Right cardiac atrium (tissue), 5 donors: ENCODE results near the gene GIMAP7. TPM values are rescaled to one million over a fixed set of nuclear protein-coding genes. Genes with fewer than 3 reads are reported as not detected.
"Not testable (repeated sequence)": the region's sequence is repeated elsewhere in the genome, so short reads cannot be mapped to it uniquely, and the experiment has no call there.

ENCODE experiments used
- ATAC-seq, 2 donors: fragments of 200-7000 bp; cut with Tn5 transposase; one replicate each; pipeline versions ENCODE4 v1.8.0 to v1.9.1; 2020; ENCODE audit warnings: moderate library complexity in 2 of 2, mild to moderate bottlenecking in 1 of 2
- DNase-seq, 3 donors: peaks; one replicate each; pipeline ENCODE4 v3.0.0-alpha.2; 2020
- H3K27ac ChIP-seq: one replicate; pipeline ENCODE4 v1.5.1; 2013; ENCODE audit warnings: mild to moderate bottlenecking, low read length, control low read depth, moderate library complexity
- H3K27me3 ChIP-seq: one replicate; pipeline ENCODE4 v1.6.1; 2013; ENCODE audit not compliant: control insufficient read depth, insufficient read depth
- H3K4me1 ChIP-seq: one replicate; pipeline ENCODE4 v1.6.1; 2013; ENCODE audit warnings: low read length; ENCODE audit not compliant: control insufficient read depth, insufficient read depth
- H3K4me3 ChIP-seq: one replicate; pipeline ENCODE4 v1.5.1; 2013; ENCODE audit warnings: low read length, control low read depth
- H3K9me3 ChIP-seq: one replicate; pipeline ENCODE4 v1.6.1; 2013; ENCODE audit warnings: low read length; ENCODE audit not compliant: control insufficient read depth
- WGBS: extraction: QIAGEN DNeasy Blood & Tissue Kit; methylation state at CpG from one replicate; pipeline ENCODE4 v1.1.7; 2013; 5-methylcytosine and 5-hydroxymethylcytosine counted together
- intact Hi-C, 4 donors: fragments of 100-400 bp; cut with DNase I; formaldehyde crosslinking; loops; one replicate each; pipeline versions ENCODE4 v1.11.0 to v1.14.0; 2022 to 2023
- polyA plus RNA-seq: library from polyadenylated mRNA; stranded (reverse); fragments of 200-250 nt; gene quantifications from one replicate; pipeline ENCODE4 v1.2.3, GENCODE V29; 2013
- total RNA-seq, 4 donors: library from RNA; stranded (reverse); fragmentation: NEBNext Ultra II Directional; extraction: Animal tissue kit (Norgen Biotek cat#: 25700); gene quantifications; one replicate each; pipeline ENCODE4 v1.2.1, GENCODE V29; 2021
- donor health status: healthy with polysubstance abuse.
- donor health status: DM: no; HTN: yes; CAD: no.
- donor health status: DM: no; HTN: no; CAD: no.
- donor health status: DM: no; HTN: yes; CAD: no; lungs with severe emphysema.
- donor health status: DM: yes; HTN: yes; CAD: no.

The GIMAP7 gene
- total and polyA plus RNA-seq, 5 donors: 13.7 to 36.1 (median 14.3) TPM

DNA sequence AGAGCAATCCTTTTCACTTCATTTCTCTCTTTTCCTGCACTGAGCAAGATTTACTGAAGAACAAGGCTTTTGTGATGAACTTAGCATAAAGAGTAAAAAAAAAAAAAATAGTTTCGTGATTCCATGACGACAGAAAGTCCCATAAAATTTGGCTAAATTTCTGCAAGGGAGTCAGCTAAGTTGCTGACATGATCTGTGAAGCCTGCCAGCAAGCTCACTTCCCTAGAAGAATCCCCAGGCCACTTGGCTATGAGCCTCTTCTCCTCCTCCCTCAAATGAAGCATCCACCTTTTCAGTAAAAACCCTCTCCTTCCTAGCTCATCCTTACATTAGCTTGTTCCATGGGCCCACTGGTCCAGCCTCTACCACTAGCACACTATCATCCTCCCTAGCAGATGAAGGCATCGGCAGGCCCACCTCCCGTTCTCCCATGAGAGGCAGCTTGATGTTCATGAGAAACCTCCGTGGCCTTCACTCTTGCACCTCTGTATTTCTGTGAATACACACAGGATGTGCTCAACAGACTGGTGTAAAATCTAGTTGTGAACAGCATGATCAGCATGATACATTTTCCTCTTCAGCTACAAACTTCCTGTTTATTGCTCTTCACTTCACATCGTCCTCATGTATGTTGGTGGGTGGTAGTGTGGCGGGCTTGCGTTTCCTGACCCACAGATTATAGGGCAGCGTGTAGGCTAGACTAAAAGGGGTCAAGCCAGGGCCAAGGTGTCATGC lies 33.3 kb upstream of the GIMAP7 start:
- Histone ChIP-seq H3K9me3 (no peaks in the 10 kb centered on the region), H3K4me1 (peaks cover 7% of the 10 kb centered on the region), H3K27me3 (no peaks in the 10 kb centered on the region), H3K4me3 (no peak overlapping the region), H3K27ac (peak overlapping the region; percentile 60)
- 56% methylated on average over 9 of the region's 9 CpGs for WGBS
- DNase-seq (peak in 1 of 3 donors; percentile 26), ATAC-seq (peak in 1 of 2 donors; percentile 5)
- intact Hi-C loops: no loop called here

DNA sequence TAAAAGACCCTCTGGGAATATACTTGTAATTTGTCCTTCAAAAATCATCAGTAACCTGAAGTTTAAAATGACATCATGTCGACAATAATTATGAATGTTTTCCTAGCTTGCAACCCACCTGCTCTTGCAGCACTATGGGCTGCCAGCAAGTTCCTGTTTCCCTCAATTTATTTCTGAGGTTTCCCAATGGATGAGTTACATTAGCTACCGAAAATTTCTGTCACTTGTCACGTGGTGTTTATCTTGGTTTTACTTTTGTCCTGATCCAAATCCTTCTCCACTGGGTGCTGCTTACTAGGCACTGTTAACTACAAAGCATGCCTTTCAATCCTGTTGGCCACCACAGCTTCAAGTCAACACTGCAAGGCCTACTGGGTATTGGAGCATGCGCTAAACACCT lies 32.8 kb upstream of the GIMAP7 start:
- H3K27ac ChIP-seq: peak overlapping the region; percentile 60
- intact Hi-C loops: no loop called here
- H3K27me3 ChIP-seq: no peaks in the 10 kb centered on the region
- H3K9me3 ChIP-seq: no peaks in the 10 kb centered on the region
- DNase-seq (no peak), ATAC-seq (no peak)
- H3K4me1 ChIP-seq: peaks cover 5% of the 10 kb centered on the region
- no peak overlapping the region for H3K4me3 ChIP-seq
- WGBS: 59% methylated on average over 4 of the region's 4 CpGs

DNA sequence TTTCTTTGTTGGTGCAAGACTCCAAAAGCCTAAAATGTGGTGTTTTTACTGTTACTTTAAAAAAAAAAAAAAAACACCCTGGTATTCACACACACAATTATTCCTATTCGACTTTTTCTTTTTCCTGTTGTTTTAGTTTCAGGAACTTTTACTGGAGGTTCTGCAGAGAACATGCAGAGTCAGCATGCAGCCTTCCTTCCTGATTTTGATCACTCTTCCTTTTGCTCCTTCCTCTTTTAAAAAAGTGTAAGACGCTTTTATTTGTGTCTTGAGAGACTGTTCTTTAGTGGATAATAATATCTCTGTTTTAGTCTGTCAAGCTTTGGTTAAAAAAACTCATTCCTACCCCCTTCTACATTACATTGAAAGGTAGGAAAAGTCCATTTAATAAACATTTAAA lies 31.2 kb upstream of the GIMAP7 start:
- H3K27me3 ChIP-seq, H3K4me3 ChIP-seq, H3K27ac ChIP-seq, intact Hi-C loops, DNase-seq, H3K9me3 ChIP-seq, H3K4me1 ChIP-seq: not testable (repeated sequence)
- 33% methylated on average over 2 of the region's 2 CpGs for WGBS
- ATAC-seq: peak in 1 of 2 donors; percentile 60

DNA sequence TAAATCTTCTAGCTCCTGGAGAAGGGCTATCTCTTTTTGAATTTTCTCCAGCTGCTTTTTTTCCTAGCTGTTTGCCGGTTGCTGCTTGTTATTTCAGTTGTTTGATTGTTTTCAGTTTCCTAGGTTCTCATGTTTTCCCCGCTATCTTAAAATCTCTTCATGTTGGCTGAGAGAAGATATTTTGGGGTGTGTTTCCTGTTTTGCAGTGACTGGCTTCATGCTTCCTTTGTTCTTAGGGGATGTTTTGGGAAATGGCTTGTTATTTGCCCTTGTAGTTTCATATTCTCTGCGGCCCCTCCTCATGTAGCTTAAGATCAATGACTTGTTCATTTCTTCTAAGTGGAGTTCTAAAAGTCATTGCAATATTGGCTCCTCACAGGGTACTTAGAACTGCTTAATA lies 30.6 kb upstream of the GIMAP7 start:
- peak; percentile 36 to 75 for ATAC-seq
- 39% methylated on average over 3 of the region's 3 CpGs for WGBS
- H3K9me3 ChIP-seq, H3K27me3 ChIP-seq, H3K4me3 ChIP-seq, DNase-seq, intact Hi-C loops, H3K27ac ChIP-seq, H3K4me1 ChIP-seq: not testable (repeated sequence)

DNA sequence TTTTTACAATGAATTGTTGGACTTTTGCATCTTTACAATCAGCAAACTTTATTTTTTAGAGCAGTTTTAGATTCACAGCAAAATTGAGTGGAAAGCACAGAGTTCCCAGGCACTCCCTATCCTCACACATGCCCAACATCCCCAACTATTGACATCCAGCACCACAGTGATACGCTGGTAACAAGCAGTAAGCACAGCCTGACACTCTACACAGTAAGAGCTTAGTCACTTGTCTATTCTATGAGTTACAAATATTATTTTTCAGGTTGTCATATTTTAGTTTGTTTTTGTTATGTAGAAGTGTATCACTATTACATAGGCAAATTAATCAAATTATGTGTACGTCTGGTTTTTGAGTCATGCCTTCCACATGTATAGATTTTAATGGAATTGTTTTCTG lies 27.0 kb upstream of the GIMAP7 start:
- WGBS: 86% methylated on average over 2 of the region's 2 CpGs
- intact Hi-C loops: no loop called here
- Histone ChIP-seq H3K4me1 (peaks cover 2% of the 10 kb centered on the region), H3K9me3 (no peaks in the 10 kb centered on the region), H3K27me3 (no peaks in the 10 kb centered on the region), H3K4me3 (no peak overlapping the region), H3K27ac (no peak overlapping the region)
- ATAC-seq (no peak), DNase-seq (no peak)

DNA sequence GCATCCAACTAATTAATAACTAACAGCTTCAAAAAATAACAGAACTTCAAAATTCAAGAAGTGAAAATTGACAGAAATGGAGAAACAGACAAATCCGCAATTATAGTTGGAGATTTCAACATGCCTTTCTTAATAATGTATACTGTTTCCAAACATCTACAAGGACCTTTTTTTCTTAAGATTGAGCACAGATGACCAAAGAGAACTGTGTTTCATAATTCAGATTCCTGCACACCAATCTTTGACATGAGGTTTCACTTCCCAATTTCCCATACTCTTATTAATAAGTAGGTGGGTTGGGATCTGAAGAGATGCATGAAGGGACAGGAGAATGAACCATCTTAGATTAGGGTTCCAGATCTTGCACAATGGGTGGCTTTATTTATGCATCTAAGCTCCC lies 24.9 kb upstream of the GIMAP7 start:
- intact Hi-C loops: no loop called here
- no peak for ATAC-seq
- no peak for DNase-seq
- no peaks in the 10 kb centered on the region for H3K9me3 ChIP-seq
- H3K27me3 ChIP-seq: no peaks in the 10 kb centered on the region
- 86% methylated on average over 1 of the region's 1 CpG for WGBS
- H3K4me1 ChIP-seq: peaks cover 2% of the 10 kb centered on the region
- H3K4me3 ChIP-seq: no peak overlapping the region
- no peak overlapping the region for H3K27ac ChIP-seq

DNA sequence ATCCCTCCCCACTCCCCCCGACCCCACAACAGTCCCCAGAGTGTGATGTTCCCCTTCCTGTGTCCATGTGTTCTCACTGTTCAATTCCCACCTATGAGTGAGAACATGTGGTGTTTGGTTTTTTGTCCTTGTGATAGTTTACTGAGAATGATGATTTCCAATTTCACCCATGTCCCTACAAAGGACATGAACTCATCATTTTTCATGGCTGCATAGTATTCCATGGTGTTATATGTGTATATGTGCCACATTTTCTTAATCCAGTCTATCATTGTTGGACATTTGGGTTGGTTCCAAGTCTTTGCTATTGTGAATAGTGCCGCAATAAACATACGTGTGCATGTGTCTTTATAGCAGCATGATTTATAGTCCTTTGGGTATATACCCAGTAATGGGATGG lies 21.2 kb upstream of the GIMAP7 start:
- intact Hi-C loops, H3K4me3 ChIP-seq, H3K4me1 ChIP-seq, H3K27ac ChIP-seq, ATAC-seq, H3K27me3 ChIP-seq, DNase-seq, H3K9me3 ChIP-seq: not testable (repeated sequence)
- WGBS: 60% methylated on average over 1 of the region's 3 CpGs

DNA sequence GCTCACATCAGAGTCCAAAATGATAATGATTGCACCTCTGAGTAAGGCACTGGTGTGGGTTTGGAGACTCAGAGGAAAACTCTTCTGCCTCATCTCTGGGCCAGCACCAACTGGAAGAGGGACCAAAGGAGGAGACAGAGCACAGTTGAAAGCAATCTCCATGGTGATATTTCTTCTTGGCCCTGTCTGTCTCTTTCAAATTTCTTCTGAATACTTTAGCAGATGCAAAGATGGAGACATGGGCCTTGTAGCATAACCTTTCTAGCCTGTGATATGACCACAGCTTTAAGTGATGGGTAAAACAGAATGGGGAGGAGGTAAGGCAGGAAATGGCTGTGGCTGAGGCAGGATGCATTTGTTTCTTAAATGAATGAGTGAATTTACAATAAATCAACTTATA lies 12.2 kb upstream of the GIMAP7 start:
- ATAC-seq (no peak), DNase-seq (no peak)
- Histone ChIP-seq H3K27me3 (no peaks in the 10 kb centered on the region), H3K9me3 (no peaks in the 10 kb centered on the region), H3K4me3 (no peak overlapping the region), H3K4me1 (no peaks in the 10 kb centered on the region), H3K27ac (no peak overlapping the region)
- intact Hi-C loops: no loop called here

DNA sequence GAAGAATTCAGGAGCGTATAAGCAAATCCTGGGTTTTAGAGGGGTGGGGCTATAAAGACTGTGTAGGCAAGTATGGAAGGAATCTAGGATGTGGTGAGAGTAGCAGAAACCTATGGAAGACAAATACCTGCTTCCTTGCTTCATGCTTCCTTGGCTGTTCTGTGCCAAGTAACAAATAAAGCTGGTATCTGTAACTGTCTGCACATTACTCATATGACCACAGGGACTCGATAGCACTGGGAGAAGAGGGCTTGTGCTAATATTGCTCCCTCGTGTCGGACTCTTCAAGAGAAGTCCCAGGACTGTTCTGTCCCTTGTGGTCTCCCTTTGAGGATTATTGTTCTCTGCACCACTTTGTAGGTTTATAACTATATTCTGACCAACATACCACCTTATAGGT lies 11.5 kb upstream of the GIMAP7 start:
- intact Hi-C loops: no loop called here

DNA sequence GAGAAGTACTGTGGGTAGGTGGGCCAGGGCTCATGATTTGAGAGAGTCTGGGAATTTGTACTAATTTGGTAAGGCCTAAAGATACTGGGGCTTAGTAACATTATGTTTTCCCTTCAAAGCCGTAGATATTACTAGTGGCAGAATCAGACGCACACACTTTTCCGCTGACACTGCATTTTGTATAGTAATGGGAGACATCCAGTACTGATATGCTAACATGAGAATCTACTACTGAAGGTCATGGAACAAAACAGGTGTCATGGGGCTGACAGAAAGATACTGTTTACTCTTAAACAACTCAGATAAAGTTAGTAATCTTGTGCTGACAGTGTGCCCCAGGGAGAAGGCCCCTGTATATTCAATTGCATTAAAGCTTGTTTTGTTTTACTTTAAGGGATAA lies 11.1 kb upstream of the GIMAP7 start:
- no peaks in the 10 kb centered on the region for H3K9me3 ChIP-seq
- ATAC-seq: no peak
- no peaks in the 10 kb centered on the region for H3K4me1 ChIP-seq
- H3K27me3 ChIP-seq: no peaks in the 10 kb centered on the region
- intact Hi-C loops: no loop called here
- 66% methylated on average over 3 of the region's 3 CpGs for WGBS
- no peak overlapping the region for H3K27ac ChIP-seq
- H3K4me3 ChIP-seq: no peak overlapping the region
- DNase-seq: no peak

More for the DNA sequence above, 11.5 kb upstream of the GIMAP7 start:
- Histone ChIP-seq H3K4me3 (no peak overlapping the region), H3K27ac (no peak overlapping the region), H3K4me1 (no peaks in the 10 kb centered on the region), H3K27me3 (no peaks in the 10 kb centered on the region), H3K9me3 (no peaks in the 10 kb centered on the region)
- WGBS: 72% methylated on average over 4 of the region's 4 CpGs
- DNase-seq (no peak), ATAC-seq (no peak)

DNA sequence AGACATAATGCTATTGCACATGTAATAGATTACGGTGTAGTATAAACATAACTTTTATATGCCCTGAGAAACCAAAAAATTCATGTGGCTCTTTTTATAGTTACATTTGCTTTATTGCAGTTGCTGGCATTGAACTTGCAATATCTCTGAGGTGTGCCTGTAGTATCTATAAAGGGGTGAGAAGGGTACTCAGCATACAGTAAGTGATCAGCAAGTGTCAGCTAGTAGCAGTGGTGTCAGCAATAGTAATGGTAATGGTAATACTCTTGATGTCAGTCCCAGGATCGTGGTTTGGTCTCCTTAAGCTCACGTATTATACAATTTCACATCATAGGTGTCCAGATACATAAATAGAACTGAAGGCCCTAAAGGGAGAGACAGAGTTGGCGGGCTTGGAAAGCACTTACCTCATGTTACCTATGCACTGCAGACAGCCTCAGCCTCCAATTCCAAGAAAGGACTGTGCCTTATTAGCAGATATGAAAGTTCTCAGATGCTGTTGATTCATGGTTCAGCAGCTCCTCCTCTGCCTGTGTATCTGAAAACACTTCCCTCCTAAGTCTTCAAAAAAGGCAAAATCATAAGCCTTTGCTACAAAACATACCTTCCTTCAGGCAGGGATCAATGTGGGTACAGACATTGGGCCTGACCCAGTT lies 6.6 kb upstream of the GIMAP7 start:
- intact Hi-C loops: no loop called here
- Histone ChIP-seq H3K27me3 (no peaks in the 10 kb centered on the region), H3K27ac (no peak overlapping the region), H3K4me3 (no peak overlapping the region), H3K9me3 (no peaks in the 10 kb centered on the region), H3K4me1 (no peaks in the 10 kb centered on the region)
- no peak for DNase-seq
- ATAC-seq: no peak
- 94% methylated on average over 4 of the region's 4 CpGs for WGBS
